HG03571 (cell line): ENCODE results near the gene ROM1.
A peak's percentile ranks its signal among the peaks of the same experiment; 100 is the strongest.
"Not testable (repeated sequence)": the region's sequence is repeated elsewhere in the genome, so short reads cannot be mapped to it uniquely, and the experiment has no call there.

Experiments used
- ATAC-seq: cut with Tn5 transposase; IDR thresholded peaks from one replicate; pipeline ENCODE4 v1.9.1; 2021; ENCODE audit not compliant: unreplicated experiment

ROM1 gene

DNA sequence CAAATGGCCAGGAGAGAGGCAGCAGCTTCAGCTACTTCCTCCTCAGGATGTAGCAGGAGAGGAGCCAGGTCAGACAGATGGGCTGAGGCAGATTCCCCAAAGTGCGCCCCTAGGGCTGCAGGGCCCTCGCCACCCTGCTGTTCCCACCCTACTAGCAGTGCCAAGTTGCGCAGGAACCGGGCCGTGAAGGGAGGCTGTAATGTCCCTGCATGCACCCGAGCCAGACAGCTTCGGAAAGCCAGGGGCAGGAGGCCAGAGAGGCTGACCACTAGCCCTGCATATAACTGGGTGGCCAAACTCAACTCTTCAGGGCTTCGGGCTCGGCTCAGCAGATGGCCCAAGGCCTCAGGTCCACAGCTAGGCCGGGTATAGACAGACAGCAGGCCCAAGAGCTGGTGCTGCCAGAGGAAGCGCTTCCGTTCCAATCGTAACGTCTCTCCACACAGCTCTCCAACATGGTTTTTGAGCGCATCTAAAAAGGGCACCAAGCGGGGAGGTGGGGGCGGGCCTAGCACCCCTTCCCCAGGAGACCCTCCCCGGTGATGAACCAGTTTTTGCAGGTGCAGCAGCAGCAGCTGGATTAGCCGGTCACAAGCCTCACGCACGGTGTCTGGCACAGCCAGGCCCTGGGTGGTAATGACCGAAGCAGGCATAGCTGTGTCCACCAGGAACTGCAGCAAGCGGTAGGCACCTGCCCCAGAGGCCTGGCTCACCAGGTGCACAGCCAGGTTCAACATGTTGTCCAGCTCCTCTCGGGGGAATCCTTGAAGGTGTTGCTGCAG lies 35.3 kb downstream of the ROM1 start:
- no peak for ATAC-seq

GRCh38 chr11:62648967-62649364 lies 35.9 kb downstream of the ROM1 start:
- ATAC-seq = no peak

GRCh38 chr11:62649486-62649885 lies 36.4 kb downstream of the ROM1 start:
- ATAC-seq = no peak

- not testable (repeated sequence) for ATAC-seq
Observed at GRCh38 chr11:62650283-62650682, 37.2 kb downstream of the ROM1 start.

DNA sequence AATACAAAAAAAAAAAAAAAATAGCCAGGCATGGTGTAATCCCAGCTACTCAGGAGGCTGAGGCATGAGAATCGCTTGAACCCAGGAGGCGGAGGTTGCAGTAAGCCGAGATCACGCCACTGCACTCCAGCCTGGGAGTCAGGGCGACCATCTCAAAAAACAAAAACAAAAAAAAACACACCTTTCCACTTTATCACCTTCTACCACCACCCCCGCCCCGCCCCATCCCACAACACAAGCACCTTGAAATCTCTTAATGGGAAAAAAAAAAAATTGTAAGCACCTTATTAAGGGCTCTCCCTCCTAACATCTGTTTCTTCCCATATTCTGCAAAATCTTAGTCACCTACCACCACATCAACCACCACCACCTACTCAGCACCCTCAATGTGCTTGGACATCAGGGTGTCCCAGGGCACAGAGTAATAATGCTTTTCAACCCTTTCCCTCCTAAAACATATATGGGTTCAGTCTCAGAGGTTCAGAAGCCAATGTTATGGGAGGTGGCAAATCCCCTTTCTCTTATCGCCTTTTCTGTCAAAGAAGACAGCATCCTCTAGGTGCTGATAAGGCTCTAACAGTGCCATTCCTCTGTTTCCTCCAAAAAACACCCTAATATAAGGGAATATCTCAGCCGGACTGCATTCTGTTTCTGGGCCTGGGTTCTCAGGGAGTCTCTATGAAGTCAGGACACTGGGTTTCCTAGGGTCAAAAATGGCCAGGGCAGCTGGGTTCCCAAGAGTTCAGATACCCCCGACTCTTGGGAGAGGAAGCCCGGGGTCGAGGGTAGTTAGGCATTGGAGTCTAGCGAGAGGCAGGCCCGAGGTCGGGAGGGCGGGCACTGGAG lies 39.3 kb downstream of the ROM1 start:
- ATAC-seq = peak; percentile 12

DNA sequence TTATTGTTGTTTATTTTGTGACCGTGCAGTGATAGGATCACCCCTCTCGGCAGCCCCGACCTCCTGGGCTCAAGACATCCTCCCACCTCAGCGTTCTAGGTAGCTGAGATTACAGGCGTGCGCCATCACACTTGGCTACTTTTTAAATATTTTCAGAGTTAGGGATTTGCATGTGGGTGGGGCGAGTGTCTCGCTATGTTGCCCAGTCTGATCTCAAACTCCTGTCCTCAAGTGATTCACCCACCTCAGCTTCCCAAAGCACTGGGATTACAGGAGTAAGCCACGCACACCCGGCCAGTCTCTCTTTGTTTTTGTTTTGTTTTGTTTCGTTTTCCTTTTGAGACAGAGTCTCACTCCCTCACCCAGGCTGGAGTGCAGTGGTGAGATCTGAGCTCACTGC lies 41.2 kb downstream of the ROM1 start:
- ATAC-seq = no peak

DNA sequence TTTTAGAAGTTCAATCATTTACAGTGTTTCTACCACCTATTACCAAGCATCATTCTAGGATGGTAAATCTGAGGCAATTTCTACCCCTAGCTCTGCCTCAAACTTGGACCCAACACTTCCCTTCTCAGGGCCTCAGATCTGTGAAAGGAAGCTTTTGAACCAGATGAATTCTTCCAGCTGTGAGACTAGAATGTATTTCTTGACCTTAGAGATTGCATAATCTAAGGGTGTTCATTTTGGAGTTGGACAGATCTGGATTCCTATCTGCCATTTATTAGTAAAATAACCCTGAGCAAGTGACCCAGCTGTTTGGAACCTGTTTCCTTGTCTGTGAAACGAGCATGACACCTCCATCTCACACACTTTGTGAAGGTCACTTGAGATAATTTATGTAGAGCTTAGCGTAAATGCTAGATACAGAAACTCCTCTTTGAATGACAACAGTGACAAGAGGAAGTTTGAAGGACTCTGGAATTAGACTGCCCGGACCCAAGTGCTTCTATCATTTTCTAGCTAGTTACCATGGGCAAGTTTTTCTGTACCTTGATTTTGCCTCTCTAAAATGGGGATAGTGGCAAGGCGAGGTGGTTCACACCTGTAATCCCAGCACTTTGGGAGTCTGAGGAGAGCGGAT lies 43.9 kb downstream of the ROM1 start:
- no peak for ATAC-seq

DNA sequence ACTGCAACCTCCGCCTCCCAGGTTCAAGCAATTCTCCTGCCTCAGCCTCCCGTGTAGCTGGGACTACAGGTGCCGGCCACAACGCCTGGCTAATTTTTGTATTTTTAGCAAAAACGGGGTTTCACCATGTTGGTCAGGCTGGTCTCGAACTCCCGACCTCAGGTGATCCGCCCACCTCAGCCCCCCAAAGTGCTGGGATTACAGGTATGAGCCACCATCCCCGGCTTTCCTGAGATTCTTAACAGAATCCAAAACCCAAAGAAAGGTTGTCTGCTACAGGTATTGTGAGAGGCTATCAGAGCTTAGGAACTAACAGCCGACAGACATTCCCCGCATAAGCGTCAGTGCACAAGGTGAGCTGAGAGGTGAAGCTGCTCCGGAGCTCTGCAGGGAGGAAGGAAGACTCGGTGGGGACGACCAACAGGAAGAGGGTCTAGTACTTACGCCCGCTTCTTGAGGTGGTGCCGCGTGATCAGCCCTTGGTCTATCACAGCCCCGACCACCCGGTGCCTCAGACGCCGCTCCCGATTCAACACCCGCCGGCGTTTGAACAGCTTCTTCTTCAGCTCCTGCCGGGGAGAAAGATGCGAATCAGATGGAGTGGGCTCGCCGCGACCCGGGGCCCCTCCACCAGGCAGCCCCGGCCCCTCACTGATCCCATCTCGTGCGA lies 51.5 kb downstream of the ROM1 start:
- peak; percentile 13 for ATAC-seq
